Measurements from ENCODE around the gene DUSP1.
"Not testable (repeated sequence)": the region's sequence is repeated elsewhere in the genome, so short reads cannot be mapped to it uniquely, and the experiment has no call there.

- TF ChIP-seq CTCF, POLR2A (IDR thresholded peaks at IDR 0.05): not testable (repeated sequence)
Measured at GRCh38 chr5:172783319-172783718, 12.3 kb upstream of the DUSP1 start.

All from thyroid gland (tissue), 4 donors.